ENCODE results near the gene S100A5.

DNA sequence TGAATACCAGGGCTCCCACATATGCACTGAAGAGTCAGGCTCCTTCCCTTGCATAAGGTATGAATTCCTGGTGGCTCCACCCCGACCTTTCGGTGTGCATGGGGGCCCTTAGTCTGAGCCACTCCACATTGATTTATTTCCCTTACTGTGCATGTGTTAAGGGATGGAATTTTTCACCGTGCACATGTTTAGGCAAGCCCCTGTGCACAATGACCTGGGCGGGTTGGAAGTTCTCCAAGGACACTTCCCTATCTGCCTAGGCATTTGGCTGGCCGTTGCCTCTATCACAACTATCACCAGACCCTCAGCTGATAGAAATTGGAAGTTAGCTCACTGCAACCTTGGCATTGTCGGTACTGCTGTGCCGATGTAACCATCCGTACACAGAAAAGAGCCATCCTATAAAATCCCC, 14.6 kb downstream of the S100A5 start:
- TF ChIP-seq YY1 (IDR thresholded peaks at IDR 0.05; ENCODE audit: insufficient read depth, insufficient read length) (no peak), SUZ12 (IDR thresholded peaks at IDR 0.05; ENCODE audit: extremely low read depth, insufficient read depth, insufficient read length) (no peak)

Data from NT2/D1 (cell line).